ENCODE results near the gene PPARG.

PPARG gene

DNA sequence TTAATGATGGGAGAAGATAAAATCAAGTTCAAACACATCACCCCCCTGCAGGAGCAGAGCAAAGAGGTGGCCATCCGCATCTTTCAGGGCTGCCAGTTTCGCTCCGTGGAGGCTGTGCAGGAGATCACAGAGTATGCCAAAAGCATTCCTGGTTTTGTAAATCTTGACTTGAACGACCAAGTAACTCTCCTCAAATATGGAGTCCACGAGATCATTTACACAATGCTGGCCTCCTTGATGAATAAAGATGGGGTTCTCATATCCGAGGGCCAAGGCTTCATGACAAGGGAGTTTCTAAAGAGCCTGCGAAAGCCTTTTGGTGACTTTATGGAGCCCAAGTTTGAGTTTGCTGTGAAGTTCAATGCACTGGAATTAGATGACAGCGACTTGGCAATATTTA, 127.9 kb downstream of the PPARG start:
- no peak for DNase-seq

DNA sequence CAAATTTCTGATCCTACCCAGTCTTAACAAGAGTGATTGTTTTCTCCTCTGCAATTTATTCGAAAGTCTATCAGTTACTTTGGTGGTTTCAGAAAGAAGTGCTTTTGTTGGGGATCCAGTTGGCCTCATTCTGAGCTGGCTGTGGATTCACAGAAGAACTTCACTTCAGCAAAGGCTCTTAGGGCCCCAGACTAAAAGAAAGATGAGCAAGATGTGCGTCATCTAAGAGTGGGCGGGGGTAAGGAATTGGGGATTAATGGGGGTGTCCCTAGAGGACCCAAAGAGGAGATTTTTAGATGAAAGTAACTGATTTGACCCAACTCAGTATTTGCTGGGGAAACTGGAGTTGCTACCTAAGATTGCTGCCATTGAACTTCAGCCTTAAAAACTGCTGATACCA, 131.5 kb downstream of the PPARG start:
- DNase-seq = no peak

DNA sequence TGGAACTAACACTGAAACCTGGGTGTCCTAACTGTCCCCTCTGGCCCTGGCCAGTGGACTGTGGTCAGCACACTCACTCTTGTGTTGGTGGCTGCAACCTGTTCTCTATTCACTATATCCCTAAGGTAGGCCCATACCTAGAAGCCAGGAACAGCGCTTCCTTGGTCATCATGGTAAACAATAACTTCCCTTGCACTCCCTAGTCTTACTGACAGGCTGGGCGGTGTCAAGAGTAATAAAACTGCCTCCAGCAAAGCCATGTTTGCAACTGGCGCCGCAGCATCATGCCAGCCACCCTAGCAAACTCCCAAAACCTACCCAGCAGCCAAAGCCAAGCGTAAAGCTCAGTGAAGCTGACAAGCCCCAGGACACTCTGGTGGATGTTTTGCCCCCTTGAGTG, 132.3 kb downstream of the PPARG start:
- DNase-seq = no peak

DNA sequence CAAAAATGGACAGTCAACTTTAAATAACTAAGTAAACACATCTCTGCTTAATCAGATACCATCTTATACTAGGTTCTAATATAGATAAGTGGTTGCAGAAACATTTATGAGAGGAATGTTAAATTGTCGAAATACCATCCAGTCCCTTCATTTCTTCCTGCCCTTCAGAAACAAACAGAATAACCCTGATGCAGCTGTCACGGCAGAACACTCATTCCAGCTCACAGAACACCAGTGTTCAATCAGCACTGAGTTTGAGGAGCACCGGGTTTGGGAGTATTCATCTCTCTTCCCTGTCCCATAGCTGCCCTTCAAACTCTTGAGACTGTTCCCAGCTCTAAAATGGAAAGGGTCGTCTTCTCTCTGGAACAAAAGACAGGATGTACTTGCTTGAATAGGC, 134.3 kb downstream of the PPARG start:
- no peak for DNase-seq

DNA sequence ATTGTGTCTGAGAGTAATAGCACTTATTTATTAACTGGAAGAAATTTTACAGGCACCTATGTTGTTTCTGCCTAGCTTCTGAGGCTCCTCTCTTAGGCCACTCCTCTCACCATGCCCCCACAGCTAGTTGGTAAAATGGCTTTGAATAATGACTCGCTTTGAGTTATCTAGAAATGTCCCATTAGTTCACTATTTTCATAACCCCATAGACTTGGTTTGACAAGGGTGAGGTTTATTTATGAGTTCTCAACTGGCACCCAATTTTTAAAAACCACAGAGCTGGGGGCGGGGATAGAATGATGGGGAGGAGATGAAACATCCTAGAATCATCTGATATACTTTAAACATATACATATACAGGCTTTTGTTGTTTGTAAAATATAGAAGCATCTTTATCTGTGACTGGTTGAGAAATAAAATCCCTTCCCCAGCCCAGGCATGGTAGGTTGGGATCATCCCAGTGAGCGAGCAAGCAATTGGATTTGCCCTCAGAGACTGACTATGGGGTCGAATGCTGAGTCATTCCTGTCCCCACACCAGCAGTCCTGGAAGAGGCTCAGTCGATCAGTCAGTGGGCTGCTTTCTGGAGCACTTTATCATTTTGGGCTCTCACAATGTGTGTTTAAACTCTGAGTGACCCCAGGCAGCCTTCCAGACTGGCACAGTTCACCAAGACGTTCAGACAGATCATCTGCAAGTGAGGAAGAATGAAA, 135.2 kb downstream of the PPARG start:
- DNase-seq = peak; percentile 85

DNA sequence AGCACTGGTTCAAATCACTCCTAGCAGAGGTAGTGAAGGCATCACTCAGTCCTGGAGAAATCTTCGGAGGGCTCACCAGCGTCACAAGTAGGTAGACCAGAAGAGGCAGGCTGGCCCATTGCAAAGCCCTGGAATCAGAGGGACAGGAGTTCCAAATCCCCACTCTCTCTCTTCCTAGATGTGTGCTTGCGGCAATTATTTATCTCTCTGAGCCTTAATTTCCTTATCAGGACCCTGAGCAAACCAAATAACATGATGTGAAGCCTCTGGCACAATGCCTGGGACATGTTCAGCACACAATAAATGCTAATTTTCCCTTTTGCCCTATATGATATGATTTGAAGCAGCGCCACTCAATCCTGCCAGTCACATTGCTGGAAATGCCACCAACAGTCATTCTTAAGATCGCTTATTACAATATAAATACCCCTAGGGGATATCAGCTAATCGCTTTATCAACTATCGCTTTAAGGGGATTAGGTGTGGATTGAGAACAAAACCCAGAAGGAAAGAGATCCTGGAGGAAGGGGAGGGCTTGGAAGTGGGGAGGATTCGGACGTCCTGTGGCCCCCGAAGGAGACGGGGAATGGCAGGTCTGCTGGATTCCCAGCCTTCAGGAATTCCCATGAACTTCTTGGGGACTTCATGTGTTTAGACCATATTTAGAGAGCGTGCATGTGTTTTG, 135.9 kb downstream of the PPARG start:
- DNase-seq = no peak

DNA sequence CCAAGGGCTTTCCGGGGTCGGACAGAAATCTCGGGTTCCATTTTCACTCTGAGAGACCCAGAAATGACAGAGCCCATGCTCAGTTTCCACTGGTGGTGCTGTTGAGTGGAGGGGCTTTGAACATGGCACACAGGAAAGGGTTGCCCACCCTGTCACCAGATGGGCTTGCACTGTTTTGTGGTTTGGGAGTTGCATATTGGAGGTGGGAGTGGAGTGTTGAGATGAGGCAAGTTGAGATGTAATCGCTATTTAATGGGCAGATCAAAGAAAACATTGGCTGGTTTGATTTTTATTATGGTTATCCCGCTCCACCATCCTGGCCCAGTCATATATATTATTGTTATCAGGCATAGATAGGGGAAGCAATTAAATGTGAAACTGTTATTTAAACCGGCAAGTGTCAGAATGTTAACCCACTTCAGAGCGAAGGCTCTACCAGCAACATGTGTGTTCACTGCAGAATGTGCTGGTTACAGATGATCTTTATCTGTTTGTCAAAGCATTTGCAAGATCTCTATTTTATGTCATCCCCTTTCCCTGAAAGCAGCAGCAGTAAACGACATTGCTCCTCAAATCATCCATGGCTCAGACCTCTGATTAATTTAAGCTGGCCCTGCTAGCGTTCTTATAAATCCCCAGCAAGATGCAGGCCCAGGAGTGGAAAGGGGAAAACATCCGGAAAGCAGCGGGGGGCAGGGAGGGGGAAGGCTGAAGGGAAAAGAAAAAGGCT, 137.1 kb downstream of the PPARG start:
- no peak for DNase-seq

DNA sequence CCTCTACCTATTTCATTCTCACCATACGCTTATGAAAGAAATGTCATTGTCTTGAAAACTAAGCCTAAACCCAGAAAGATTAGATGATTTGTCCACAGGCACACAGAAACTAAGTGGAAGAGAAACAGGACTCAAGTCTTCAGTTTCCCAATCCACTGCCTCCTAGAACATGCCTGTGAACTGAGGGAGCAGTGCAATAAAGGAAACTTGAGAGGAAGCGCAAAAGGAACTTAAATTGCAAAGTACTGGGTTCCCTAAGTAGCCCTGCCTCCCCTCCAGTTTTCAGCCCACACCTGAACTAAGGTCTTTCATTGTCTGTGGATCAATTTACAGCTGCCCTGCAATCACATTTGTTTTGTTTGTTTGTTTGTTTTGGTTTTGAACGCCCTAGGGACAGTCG, 138.7 kb downstream of the PPARG start:
- DNase-seq = no peak

DNA sequence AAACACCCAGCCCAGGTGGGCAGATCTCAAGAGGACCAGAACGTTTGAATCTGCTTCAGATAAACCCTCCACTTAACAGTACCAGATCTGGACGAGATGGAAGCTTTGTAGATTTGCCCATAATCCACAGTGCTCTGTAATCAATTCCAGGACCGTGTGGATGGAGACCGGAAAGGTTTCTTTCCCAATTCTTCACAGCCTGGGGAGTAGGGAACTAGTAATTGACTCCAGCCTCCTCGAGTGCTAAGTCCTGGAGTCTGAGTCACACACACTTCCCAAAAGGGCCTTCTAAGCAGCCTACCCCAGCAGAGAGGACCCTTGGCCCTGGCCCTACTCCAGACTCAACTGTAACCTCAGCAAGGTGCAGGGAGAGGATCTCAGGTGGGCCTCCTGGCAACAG, 139.3 kb downstream of the PPARG start:
- no peak for DNase-seq

DNA sequence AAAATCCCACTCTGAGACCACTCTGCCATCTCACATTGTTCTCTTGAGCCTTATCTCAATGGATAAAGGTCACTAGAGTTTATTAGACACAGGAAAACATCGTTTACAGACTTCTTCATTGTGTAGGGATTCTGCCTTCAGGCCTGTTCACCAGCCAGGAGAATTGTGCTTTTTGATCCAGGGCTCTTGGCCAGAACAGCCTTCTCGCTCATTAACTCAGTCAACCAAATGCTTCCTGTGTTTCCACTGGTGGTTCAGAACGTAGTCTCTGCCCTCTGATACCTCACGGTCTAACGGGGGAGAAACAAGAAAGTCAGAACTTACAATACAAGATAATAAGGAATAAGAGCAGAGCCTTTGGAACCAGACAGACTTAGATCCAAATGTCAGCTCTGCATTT, 141.2 kb downstream of the PPARG start:
- DNase-seq = no peak

DNA sequence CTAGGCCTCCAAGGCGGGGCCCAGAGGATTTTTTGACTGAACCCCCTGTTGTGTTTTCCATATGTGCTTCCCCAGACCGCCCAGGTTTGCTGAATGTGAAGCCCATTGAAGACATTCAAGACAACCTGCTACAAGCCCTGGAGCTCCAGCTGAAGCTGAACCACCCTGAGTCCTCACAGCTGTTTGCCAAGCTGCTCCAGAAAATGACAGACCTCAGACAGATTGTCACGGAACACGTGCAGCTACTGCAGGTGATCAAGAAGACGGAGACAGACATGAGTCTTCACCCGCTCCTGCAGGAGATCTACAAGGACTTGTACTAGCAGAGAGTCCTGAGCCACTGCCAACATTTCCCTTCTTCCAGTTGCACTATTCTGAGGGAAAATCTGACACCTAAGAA, 145.0 kb downstream of the PPARG start:
- no peak for DNase-seq

DNA sequence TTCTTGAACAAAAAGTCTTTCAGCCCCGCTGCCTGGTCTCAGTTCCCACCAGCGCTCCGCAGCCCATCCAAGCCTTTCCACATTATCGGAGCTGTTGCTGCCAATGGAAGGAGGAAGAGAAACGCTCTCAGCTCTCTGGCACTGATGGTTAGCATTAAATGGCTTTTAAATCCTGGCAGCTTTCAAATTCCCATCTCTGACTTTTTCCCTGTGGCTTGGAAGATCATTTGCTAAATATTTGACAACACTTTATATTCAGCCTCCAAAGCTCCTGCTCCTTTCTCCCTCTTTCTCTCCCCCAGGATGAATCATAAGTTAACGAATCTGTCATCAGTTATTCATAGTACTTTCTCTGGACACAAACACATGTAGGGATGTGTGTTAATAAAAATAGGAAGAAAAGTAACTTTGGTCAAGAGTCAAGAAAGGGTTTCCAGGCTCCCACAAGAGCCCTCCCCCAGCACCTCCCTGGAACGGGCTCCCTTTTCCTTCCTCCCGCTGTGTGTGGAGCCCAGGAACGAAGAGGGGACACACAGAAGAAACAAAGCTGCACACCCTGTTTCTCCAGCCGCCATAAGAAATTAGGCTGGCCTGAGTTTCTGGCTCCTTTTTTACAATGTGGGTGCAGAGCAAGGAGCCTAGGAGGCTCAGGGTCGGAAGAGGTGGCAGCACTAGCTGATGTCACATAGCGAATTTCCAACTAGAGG, 147.8 kb downstream of the PPARG start:
- DNase-seq = peak; percentile 84

DNA sequence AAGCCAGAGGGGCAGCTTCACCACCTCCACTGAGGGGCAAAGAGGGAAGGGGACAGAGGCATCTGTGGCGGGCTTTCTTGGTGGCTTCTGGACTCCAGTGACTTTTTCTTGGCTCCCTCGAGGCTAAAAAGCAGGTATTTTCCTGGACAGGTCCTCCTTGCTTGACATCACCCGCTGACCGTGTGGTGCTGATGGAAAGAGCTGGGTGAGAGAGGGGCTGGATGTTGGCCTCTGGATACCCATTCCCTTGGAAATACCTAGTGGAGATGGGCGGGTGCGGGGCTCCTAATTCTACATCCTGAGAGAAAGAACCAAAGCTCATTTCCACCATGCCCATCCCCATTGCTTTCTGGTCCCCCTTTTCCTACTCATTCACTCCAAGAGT, 148.3 kb downstream of the PPARG start:
- no peak for DNase-seq

DNA sequence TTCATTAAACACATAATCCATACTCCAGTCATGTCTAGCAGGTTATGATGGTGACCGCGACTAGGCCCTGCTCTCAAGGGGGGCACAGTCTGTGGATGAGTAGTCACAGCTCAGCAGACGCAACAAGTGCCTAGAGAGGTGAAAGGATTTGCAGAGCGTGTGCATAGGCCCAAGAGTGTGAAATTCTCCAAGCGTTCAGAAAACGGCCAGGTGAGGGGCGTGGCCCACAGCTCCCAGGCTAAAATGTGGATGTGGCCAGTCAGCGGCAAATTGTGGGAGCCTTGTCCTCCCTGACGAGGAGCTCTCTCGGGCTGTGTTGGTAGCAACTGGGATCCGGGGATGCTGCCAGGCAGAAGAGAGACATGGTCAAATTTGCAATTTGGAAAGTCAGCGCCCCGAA, 149.0 kb downstream of the PPARG start:
- no peak for DNase-seq

DNA sequence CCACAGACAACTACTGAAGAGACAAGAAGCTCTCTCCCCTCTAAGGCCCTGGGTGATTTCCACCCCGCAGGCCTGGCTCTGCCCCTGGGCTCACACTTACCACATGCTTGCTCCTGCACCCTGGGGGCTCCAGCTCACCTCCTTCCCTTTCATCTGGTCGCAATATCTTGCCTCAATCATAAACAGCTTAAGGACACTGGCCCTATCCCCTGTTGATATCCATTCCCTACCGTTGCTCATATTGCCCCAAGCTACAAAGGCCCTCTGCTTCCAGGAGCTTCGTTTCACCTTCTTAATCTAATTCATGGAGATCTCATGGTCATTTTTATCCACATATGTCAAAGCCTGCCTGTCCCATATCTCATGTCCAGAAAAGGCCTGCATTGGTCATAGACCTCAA, 149.4 kb downstream of the PPARG start:
- DNase-seq = no peak

DNA sequence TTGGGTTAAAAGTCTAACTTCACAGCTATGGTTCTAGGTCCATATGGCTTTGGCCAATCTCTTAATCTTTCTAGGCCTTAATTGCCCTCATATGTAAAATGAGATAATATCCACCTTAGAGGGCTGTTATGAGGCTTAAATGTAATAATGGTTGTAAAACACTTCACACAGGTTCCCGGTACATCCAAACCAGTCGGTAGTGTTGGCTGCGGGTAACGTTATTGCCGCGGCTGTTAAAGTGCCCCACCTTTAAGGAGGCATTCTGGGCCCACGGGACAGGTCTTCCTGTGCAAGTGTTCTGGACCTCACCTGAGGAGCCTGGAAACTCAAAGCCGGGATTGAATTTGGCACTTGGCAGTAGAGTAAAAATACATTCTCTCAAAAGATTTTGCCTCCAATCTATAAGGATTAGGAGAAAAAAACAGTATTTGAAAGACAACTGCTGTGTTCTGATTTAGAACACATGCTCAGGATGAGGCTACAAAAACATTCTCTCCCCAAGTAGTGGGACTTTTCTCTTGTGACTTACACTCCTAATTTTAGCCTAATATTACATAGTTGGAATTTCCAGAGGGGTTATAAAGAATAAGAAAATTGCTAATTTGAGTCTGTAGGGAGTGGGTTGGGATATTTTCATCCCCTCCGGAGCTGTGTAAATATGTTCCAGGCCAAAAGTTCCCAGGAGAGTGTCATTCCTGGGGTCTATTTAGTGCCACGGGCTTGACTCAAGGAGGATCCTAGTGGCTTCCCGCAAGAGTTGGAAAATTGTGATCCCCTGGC, 150.5 kb downstream of the PPARG start:
- peak; percentile 88 for DNase-seq

DNA sequence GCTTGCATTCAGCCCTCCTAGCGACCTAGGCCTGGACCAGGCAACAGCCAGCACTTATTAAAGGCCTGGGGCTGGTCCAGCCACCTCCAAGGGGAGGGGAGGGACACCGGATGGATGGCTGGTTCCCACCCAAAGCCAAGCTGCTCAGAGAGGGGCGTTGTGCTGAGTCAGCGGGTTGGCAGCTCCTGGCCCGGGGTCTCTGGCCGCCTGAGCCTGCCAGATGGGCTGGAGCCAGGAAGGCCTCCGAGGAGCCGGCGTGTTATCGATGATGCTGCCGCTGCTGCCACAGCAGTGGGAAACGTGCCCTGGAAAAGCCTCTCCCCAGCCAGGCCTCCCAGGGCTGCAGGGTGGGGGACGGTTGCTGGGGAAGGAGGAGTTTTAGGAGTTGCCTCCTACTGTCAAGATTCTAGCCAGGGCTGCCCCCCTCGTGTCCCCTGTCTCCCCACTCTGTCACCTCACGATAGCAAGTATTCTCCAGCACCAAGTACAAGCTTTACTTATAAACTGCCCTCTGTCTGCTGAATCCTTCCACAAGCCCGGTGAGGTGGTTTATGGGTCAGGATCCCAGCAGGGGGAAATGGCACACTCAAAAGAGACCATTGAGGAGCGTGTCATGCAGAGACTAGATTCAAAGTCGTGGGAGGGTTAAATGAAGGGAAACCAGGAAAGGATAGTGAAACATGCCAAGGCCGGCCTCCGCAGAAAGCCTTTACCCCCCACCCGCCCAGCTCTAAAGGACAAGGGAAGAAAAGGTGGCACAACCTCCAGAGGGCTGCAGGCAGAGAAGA, 152.3 kb downstream of the PPARG start:
- peak; percentile 82 for DNase-seq

DNA sequence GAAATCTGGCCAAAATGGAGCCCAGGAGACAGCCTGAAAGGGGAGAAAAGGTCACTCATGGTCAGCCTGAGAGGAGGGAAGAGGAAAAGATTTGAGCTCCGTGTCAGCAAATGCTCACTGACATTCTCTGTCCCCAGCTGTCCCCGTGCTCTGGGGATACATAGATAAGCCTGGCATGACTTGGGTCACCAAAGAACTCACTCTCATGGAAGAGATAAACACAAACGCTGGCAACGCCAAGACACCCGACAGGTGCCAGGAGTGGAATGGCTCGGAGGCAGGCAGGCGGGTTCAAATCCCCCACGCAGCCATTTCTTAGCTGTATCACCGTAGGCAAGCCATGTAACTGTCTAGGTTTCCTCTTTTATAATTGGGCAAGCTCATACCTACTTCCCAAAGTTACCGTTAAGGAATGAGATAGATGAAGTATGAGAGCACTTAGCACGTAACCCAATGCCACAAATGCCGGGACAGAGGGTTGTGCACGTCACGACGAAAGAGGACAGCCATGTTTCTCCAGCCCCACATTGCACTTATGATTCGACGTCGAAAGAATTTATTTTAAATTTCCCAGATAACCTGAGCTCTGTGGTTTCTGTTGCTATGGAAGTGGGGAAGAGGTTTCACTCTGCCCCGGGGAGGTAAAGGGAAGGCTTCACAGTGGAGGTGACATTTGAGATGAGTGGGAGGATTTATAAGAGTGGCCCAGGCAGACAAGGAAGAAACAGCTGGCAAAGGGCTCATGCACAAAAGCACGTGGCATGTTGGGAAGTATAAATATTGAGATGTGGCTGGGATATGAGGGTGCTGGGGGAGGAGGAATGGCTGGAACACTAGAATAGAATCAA, 154.0 kb downstream of the PPARG start:
- DNase-seq = no peak

DNA sequence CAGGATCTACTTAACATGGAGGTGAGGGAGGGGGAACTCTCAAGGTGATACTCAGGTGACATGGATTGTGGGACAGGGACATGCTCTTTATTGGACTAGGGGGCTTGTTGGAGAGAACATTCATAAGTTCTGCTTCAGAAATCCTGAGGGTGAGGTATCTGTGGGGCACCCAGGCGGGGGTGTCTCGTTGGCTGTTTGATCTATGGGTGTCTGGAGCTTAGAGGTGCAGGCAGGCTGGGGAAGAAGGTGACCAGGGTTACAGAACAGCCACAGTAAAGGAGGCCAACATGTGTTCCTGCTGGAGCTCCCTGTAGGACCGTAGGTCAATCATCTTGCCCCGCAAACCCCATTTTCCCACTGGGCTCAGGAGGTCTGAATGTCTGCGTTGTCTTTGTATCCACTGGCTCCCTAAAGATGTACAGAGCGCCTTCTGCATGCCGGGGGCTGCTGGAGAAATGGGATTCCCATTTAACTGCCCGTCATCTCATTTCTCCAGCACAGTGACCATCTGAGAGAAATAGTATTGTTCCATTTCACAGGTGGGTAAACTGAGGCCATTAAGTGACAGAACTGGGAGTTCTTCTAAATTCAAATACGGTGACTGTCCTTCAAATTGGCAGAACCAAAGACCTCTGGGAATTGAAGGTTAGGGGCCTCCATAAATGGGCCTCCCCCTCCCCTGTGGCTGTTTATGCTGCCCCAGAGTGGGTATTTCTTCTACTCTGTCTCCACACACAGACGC, 155.1 kb downstream of the PPARG start:
- DNase-seq = no peak

All from fibroblast of skin of back (primary cell).